HG02678 (cell line): ENCODE data around the gene RPA1.
"Not testable (repeated sequence)": the region's sequence is repeated elsewhere in the genome, so short reads cannot be mapped to it uniquely, and the experiment has no call there.

Experiments
- ATAC-seq: cut with Tn5 transposase; IDR thresholded peaks from one replicate; pipeline ENCODE4 v1.9.1; 2021; ENCODE audit warnings: mild to moderate bottlenecking, moderate library complexity; ENCODE audit not compliant: unreplicated experiment

RPA1 gene

DNA sequence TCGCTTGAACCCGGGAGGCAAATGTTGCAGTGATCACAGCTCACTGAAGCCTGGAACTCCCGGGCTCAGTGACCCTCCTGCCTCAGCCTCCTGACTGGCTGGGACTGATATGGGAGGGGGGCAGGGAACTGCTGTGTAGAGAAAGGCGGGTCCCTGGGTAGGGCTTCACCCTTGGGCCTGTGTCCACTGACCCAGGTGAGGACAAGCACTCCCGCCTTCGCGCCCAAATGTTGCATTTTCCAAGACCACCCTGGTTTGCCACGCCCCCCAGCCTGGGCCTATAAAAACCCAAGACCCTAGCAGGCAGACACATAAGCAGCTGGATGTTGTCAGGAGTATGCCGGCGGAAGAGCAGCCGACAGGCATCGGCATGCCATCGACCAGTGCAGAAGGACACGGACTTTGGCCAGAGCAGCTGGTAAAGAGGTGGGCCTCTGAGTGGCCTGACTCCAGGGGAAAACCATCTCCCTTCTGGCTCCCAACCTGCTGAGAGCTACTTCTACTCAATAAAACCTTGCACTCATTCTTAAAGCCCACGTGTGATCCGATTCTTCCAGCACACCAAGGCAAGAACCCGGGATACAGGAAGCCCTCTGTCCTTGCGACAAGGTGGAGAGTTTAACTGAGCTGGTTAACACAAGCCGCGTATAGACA lies 19.2 kb upstream of the RPA1 start:
- ATAC-seq: no peak

- ATAC-seq: no peak
These were observed 16.7 kb upstream of the RPA1 start for GRCh38 chr17:1813088-1813487.

- ATAC-seq: no peak
These were observed 9.1 kb upstream of the RPA1 start for GRCh38 chr17:1820528-1821252.

DNA sequence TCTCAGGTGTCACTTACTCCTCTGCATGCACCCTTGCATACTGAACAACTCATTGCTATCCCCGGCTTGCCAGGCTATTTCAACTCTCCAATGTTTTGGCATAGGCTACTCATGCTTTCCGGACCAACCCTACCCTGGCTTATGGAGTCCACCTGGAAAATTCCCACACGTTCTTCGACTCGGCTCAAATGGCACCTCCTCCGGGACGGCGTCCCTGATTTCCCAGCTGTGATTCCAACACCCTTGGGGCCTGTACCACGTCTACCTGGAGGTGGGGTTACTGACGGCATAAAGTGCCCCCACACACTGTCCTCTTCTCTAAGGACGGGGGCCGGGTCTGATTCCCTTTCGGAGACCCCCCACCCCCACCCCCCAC lies 601 bp upstream of the RPA1 start:
- ATAC-seq: peak; percentile 4

GRCh38 chr17:1830288-1830687 lies 483 bp downstream of the RPA1 start:
- no peak for ATAC-seq

- ATAC-seq: peak; percentile 63
These were observed 4.8 kb downstream of the RPA1 start for GRCh38 chr17:1834380-1835149.

GRCh38 chr17:1839516-1839915 lies 9.7 kb downstream of the RPA1 start:
- no peak for ATAC-seq

DNA sequence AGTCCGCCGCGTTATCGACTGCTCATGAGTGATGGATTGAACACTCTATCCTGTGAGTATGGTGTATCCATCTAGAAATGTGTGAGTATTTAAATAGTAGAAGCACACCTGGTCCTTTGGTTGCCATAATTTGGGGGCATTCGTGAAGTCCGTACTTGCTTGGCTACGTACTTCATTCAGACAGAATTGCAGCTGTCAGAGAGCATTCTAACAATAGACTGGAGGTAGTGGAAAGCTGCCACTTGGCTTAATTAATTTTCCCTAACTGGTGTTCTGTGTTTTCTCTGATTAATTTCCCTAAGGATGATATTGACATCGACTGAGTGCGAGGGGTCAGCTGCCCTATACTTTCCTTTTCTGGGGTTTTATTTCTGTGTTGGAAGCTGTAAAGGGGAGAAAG lies 14.1 kb downstream of the RPA1 start:
- ATAC-seq: no peak

DNA sequence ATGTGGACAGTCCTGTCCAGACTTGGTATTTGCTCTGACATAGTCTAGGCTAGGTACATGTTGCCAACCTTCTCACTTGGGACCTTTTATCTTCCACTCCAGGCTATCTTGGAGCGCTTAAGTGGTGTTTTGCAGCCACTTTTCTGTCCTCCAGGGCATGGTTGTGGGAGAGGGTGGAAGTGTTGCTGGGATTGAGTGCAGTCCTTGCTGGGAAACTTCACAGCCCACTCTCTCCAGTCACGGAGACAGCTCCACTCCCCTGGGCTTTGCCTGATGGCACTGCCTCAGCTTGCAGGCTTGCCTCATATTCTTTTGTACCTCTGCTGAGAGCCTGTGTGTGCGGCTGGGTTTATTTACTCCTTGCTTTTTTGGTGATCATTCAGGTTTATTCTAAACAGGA lies 17.4 kb downstream of the RPA1 start:
- ATAC-seq: no peak

GRCh38 chr17:1852327-1852726 lies 22.5 kb downstream of the RPA1 start:
- no peak for ATAC-seq

- ATAC-seq: no peak
These were observed 23.9 kb downstream of the RPA1 start for GRCh38 chr17:1853698-1854097.

- not testable (repeated sequence) for ATAC-seq
These were observed 26.7 kb downstream of the RPA1 start for GRCh38 chr17:1856462-1856861.

DNA sequence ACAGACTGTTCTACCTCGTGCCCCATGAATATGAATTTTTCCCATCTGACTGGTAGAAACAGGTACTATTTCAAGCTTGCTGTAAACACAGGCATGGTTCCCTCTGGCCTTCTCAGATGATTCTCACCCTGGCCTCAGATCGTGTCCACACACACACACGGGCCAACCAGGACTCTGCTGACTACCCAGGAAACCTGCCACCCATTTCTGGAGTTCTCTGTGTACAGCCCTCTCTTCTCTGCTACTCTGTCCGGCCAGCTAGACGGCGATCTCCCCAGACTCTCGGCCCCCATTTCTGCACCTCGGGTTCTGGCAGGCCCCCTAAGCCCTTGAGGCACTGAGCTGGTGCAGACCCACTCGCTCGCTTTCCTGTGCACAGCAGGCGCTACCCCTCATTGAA lies 31.2 kb downstream of the RPA1 start:
- ATAC-seq: no peak

GRCh38 chr17:1861391-1862010 lies 31.7 kb downstream of the RPA1 start:
- ATAC-seq: no peak

GRCh38 chr17:1865252-1866037 lies 35.6 kb downstream of the RPA1 start:
- ATAC-seq: no peak

DNA sequence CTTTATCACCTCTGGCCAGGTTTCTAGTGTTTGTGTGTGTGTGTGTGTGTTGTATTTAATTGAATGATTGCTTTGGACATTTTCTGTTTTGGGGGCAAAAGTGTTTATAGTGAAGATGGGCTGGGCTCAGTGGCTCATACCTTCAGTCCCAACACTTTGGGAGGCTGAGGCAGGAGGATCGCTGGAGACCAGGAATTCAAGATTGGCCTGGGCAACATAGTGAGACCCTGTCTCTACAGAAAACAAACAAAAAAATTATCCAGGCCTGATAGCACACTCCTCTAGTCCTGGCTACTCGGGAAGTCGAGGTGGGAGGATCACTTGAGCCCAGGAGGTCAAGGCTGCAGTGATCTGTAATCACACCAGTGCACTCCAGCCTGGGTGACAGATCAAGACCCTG lies 37.5 kb downstream of the RPA1 start:
- ATAC-seq: no peak

DNA sequence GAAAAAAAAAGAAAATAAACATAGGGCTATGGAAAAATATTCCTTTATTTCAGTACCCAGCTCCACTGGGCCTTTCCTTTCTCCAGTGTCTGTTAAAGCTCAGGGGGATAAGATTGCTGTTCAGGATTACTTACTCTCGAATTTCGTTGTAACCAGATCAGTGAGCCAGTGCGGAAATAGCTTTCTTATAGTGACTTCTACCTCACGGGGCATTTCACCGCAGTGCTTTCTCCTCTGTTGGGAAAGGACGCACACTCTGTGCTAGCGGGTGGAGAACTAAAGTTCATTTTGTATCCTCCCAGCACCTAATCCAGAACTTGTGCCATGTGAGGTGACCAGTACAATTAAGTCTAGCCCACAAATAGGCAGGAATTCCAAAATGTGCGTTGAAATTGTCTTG lies 38.3 kb downstream of the RPA1 start:
- no peak for ATAC-seq

DNA sequence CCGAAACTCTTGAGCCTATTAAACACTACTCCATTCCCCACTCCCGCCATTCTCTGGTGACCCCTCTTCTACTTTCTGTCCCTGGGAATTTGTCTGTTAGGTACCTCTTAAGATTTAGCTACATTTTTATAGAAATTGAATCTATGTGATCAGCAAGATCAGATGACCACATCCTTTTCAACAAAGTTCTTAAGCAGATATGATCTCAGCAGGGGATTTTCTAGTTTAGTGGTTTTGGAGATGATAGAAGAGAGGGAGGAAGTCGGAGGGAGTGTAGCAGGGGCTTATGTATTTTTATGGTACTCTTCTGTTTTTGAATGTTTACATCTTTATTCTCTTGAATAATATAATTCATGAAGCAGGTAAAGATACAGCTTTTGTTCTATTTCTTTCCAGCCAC lies 40.8 kb downstream of the RPA1 start:
- ATAC-seq: no peak

DNA sequence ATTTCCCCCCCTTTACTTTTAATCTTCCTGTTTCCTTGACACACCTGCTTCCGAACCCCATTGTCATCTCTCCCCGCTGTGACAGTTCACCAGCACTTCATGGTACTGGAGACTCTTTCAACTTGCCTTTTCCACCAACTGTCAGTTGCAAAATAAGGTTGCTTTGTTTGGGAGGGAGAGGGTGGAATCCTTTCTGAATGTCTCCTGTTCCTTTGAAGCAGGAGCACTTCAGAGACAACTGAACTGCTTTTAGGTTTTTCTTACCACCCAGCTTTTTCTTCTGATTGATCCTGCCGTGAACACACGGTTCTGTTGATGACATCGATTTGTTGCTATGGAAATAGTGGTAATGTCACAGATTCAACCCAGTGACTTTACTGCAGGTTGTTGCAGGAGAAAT lies 42.0 kb downstream of the RPA1 start:
- no peak for ATAC-seq

DNA sequence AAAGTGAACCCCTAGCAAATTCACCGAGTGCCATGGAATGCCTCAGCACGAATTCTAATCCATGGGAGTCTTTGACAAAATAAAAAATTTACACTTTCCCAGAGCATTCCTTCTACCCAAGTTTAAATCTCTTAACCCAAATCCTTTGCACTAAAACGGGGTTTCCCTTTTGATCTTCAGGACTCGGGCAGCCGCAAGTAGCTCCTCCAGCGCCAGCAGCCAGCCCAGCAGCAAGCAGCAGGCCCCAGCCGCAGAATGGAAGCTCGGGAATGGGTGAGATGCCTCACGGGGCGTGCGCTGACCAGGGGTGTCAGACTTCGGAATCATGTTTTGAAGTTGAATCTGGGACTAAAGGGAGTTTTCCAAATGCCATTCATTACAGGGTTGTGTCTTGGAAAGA lies 42.4 kb downstream of the RPA1 start:
- ATAC-seq: no peak

DNA sequence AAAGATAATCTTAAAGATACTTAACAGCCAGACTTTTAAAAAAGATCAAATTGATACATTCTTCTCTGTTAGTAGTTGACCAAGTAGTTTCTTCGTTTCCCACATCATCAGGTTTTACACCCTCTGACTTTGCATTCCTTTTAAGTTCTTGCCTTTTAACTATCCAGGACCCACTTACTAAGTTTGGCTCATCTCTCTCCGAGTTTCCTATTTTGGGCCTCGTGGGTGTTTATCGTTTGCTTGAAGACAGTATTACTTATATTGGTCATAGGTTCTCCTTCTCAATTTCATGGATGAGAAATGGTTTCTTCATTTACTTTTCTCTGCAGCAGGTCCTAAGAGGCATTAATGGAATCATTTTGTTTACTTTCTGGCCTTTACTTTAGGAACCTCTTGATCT lies 43.2 kb downstream of the RPA1 start:
- no peak for ATAC-seq
